ENCODE data around the gene SPTBN4. TPM values are rescaled to one million over a fixed set of nuclear protein-coding genes. Genes with fewer than 3 reads are reported as not detected.

Gene SPTBN4
- total RNA-seq, 1 donor, result 0.72 TPM

GRCh38 chr19:40457048-40457447 is 9.8 kb upstream of the SPTBN4 start:
- Histone ChIP-seq H2AFZ (ENCODE audit: low read length) (no peak overlapping the region), H3K79me2 (ENCODE audit: insufficient read depth, low read length) (peaks cover 2% of the 10 kb centered on the region), H3K4me3 (ENCODE audit: insufficient read depth, low read length) (no peak overlapping the region), H3K4me1 (ENCODE audit: insufficient read depth, low read length) (no peaks in the 10 kb centered on the region), H4K20me1 (ENCODE audit: insufficient read depth, low read length) (no peaks in the 10 kb centered on the region), H3K36me3 (ENCODE audit: insufficient read depth, low read length) (no peaks in the 10 kb centered on the region), H3K9me3 (ENCODE audit: low read depth, low read length) (no peaks in the 10 kb centered on the region), H3K27ac (ENCODE audit: low read depth, low read length) (no peak overlapping the region), H3K4me2 (ENCODE audit: insufficient read depth, low read length) (no peak overlapping the region), H3K27me3 (ENCODE audit: insufficient read depth, low read length) (no peaks in the 10 kb centered on the region)
- peak; percentile 51 for DNase-seq (ENCODE audit: insufficient read length, low spot score, missing footprints)
- no peak for TF ChIP-seq CTCF (IDR thresholded peaks at IDR 0.05; ENCODE audit: extremely low read depth, low read depth, low read length)

DNA sequence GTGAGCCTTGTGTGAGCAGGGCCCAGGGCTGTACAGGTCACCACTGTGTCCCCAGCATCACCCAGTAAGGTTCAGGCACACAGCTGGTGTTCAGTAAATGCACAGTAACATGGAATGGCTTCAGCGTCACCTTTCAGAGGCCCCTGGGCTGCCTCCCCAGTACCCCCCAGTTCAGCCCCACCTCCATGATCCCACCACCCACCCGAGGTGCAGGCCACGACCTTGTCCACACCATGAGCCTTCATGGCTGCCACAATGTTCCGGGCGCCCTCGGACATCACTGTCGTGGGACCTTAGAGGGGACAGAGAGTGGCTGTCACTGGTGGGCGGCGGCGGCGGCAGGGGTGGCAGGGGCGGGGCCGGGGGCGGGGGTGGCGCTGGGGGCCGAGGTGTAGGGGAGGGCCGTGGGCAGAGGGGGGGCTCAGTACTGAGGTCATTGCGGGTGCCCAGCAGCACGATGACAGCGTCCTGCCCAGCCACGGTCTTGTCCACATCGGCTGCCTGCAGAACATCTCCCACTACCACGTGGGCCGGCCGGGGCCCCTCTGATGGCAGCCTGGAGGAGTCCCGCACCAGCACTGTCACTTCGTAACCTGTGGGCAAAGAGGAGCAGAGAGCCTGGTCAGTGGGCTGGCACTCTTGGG is 8.7 kb upstream of the SPTBN4 start:
- no peak overlapping the region for H3K27ac ChIP-seq (ENCODE audit: low read depth, low read length)
- H3K4me2 ChIP-seq (ENCODE audit: insufficient read depth, low read length), result no peak overlapping the region
- no peaks in the 10 kb centered on the region for H3K27me3 ChIP-seq (ENCODE audit: insufficient read depth, low read length)
- TF ChIP-seq CTCF (IDR thresholded peaks at IDR 0.05; ENCODE audit: extremely low read depth, low read depth, low read length), result no peak
- DNase-seq (ENCODE audit: insufficient read length, low spot score, missing footprints), result peak; percentile 50
- H3K36me3 ChIP-seq (ENCODE audit: insufficient read depth, low read length), result no peaks in the 10 kb centered on the region
- H4K20me1 ChIP-seq (ENCODE audit: insufficient read depth, low read length), result no peaks in the 10 kb centered on the region
- H3K4me3 ChIP-seq (ENCODE audit: insufficient read depth, low read length), result no peak overlapping the region
- H3K4me1 ChIP-seq (ENCODE audit: insufficient read depth, low read length), result no peaks in the 10 kb centered on the region
- H3K79me2 ChIP-seq (ENCODE audit: insufficient read depth, low read length), result peaks cover 2% of the 10 kb centered on the region
- no peak overlapping the region for H2AFZ ChIP-seq (ENCODE audit: low read length)
- no peaks in the 10 kb centered on the region for H3K9me3 ChIP-seq (ENCODE audit: low read depth, low read length)

GRCh38 chr19:40458597-40458974 is 8.2 kb upstream of the SPTBN4 start:
- peaks cover 2% of the 10 kb centered on the region for H3K79me2 ChIP-seq (ENCODE audit: insufficient read depth, low read length)
- no peak overlapping the region for H3K4me3 ChIP-seq (ENCODE audit: insufficient read depth, low read length)
- no peaks in the 10 kb centered on the region for H3K4me1 ChIP-seq (ENCODE audit: insufficient read depth, low read length)
- no peak overlapping the region for H2AFZ ChIP-seq (ENCODE audit: low read length)
- no peaks in the 10 kb centered on the region for H3K36me3 ChIP-seq (ENCODE audit: insufficient read depth, low read length)
- no peak for DNase-seq (ENCODE audit: insufficient read length, low spot score, missing footprints)
- H3K27ac ChIP-seq (ENCODE audit: low read depth, low read length), result no peak overlapping the region
- H3K4me2 ChIP-seq (ENCODE audit: insufficient read depth, low read length), result no peak overlapping the region
- H3K27me3 ChIP-seq (ENCODE audit: insufficient read depth, low read length), result no peaks in the 10 kb centered on the region
- H3K9me3 ChIP-seq (ENCODE audit: low read depth, low read length), result no peaks in the 10 kb centered on the region
- no peaks in the 10 kb centered on the region for H4K20me1 ChIP-seq (ENCODE audit: insufficient read depth, low read length)
- no peak for TF ChIP-seq CTCF (IDR thresholded peaks at IDR 0.05; ENCODE audit: extremely low read depth, low read depth, low read length)

- no peaks in the 10 kb centered on the region for H3K9me3 ChIP-seq (ENCODE audit: low read depth, low read length)
Observed at GRCh38 chr19:40460185-40460584, 6.6 kb upstream of the SPTBN4 start.

More at GRCh38 chr19:40460185-40460584, 6.6 kb upstream of the SPTBN4 start:
- Histone ChIP-seq H3K27ac (ENCODE audit: low read depth, low read length) (no peak overlapping the region), H3K4me1 (ENCODE audit: insufficient read depth, low read length) (peaks cover 13% of the 10 kb centered on the region), H2AFZ (ENCODE audit: low read length) (no peak overlapping the region), H3K4me3 (ENCODE audit: insufficient read depth, low read length) (no peak overlapping the region), H3K27me3 (ENCODE audit: insufficient read depth, low read length) (no peaks in the 10 kb centered on the region), H4K20me1 (ENCODE audit: insufficient read depth, low read length) (no peaks in the 10 kb centered on the region), H3K36me3 (ENCODE audit: insufficient read depth, low read length) (no peaks in the 10 kb centered on the region), H3K79me2 (ENCODE audit: insufficient read depth, low read length) (peaks cover 2% of the 10 kb centered on the region), H3K4me2 (ENCODE audit: insufficient read depth, low read length) (no peak overlapping the region)
- no peak for TF ChIP-seq CTCF (IDR thresholded peaks at IDR 0.05; ENCODE audit: extremely low read depth, low read depth, low read length)
- no peak for DNase-seq (ENCODE audit: insufficient read length, low spot score, missing footprints)

Data from osteoblast (primary cell).